Peyer's patch (tissue), 4 donors: ENCODE measurements around the gene PABPN1L. TPM values are rescaled to one million over a fixed set of nuclear protein-coding genes. Genes with fewer than 3 reads are reported as not detected.

ENCODE experiments used
- DNase-seq, 3 donors: peaks; one replicate each; pipeline ENCODE4 v3.0.0-alpha.2; 2017 to 2019
- H3K27ac ChIP-seq, 4 donors: fragments of 200-600 bp; sonication (generic); one replicate each; pipeline ENCODE4 v1.5.1; 2016 to 2019
- H3K27me3 ChIP-seq, 2 donors: fragments of 200-600 bp; sonication (generic); one replicate each; pipeline ENCODE4 v1.5.1; 2019
- H3K36me3 ChIP-seq, 3 donors: fragments of 200-600 bp; sonication (generic); one replicate each; pipeline ENCODE4 v1.5.1; 2016 to 2019
- H3K4me1 ChIP-seq, 4 donors: fragments of 200-600 bp; sonication (generic); one replicate each; pipeline ENCODE4 v1.5.1; 2016 to 2019
- H3K4me3 ChIP-seq, 4 donors: fragments of 200-600 bp; sonication (generic); 1 replicate in 3 of 4; 2 replicates in 1 of 4; pipeline ENCODE4 v1.5.1; 2016 to 2019; ENCODE audit warnings: mild to moderate bottlenecking in 1 of 4
- H3K9me3 ChIP-seq, 4 donors: fragments of 200-600 bp; sonication (generic); one replicate each; pipeline ENCODE4 v1.5.1; 2016 to 2019; ENCODE audit warnings: mild to moderate bottlenecking in 1 of 4
- CTCF ChIP-seq, 6 experiments: fragments of 450-650 bp in 4 of 6; fragments of 200-600 bp in 2 of 6; sonication (generic) in 1 of 6; IDR thresholded peaks; one replicate each; pipeline ENCODE4 v1.5.1; 2017 to 2019; ENCODE audit warnings: antibody characterized with exemption in 6 of 6, mild to moderate bottlenecking in 3 of 6, moderate library complexity in 1 of 6
- POLR2A ChIP-seq, 2 donors: fragments of 450-650 bp; IDR thresholded peaks; one replicate each; pipeline ENCODE4 v1.5.1; 2017; ENCODE audit warnings: antibody characterized with exemption in 2 of 2, mild to moderate bottlenecking in 2 of 2, moderate library complexity in 2 of 2
- total RNA-seq, 4 donors: library from RNA; depleted of rRNA; stranded (reverse); fragments of >200 nt; gene quantifications; one replicate each; pipeline ENCODE4 v1.1.0, GENCODE V29; 2016

Gene PABPN1L
- total RNA-seq, 4 donors from 2014 or later: not detected

GRCh38 chr16:88831838-88832237 is 34.6 kb downstream of the PABPN1L start:
- Histone ChIP-seq H3K4me1 (peaks cover 0 to 3% (median 0%) of the 10 kb centered on the region in 4 donors), H3K4me3 (no peak overlapping the region), H3K36me3 (peaks cover 0 to 32% (median 0%) of the 10 kb centered on the region in 3 donors), H3K27me3 (no peaks in the 10 kb centered on the region), H3K9me3 (no peaks in the 10 kb centered on the region), H3K27ac (no peak overlapping the region)
- no peak for DNase-seq
- TF ChIP-seq CTCF (IDR thresholded peaks at IDR 0.05) (no peak), POLR2A (IDR thresholded peaks at IDR 0.05) (no peak)

- Histone ChIP-seq H3K27ac (peak overlapping the region in 3 of 4 donors; percentile 38 to 72 (median 52)), H3K36me3 (peaks cover 0 to 38% (median 0%) of the 10 kb centered on the region in 3 donors), H3K9me3 (no peaks in the 10 kb centered on the region)
Observed at GRCh38 chr16:88830783-88831182, 35.7 kb downstream of the PABPN1L start.

GRCh38 chr16:88830258-88830657 is 36.2 kb downstream of the PABPN1L start:
- no peak overlapping the region for H3K4me3 ChIP-seq
- no peaks in the 10 kb centered on the region for H3K9me3 ChIP-seq
- peaks cover 0 to 34% (median 0%) of the 10 kb centered on the region in 3 donors for H3K36me3 ChIP-seq
- H3K27me3 ChIP-seq: no peaks in the 10 kb centered on the region
- H3K4me1 ChIP-seq: peaks cover 0 to 9% (median 2%) of the 10 kb centered on the region in 4 donors
- DNase-seq: peak in 1 of 3 donors; percentile 67
- TF ChIP-seq CTCF (IDR thresholded peaks at IDR 0.05) (no peak), POLR2A (IDR thresholded peaks at IDR 0.05) (no peak)
- peak overlapping the region in 3 of 4 donors; percentile 38 to 72 (median 52) for H3K27ac ChIP-seq

More at GRCh38 chr16:88830783-88831182, 35.7 kb downstream of the PABPN1L start:
- no peak for TF ChIP-seq POLR2A (IDR thresholded peaks at IDR 0.05)
- no peak for DNase-seq
- Histone ChIP-seq H3K27me3 (no peaks in the 10 kb centered on the region), H3K4me3 (no peak overlapping the region), H3K4me1 (peaks cover 0 to 9% (median under 1%) of the 10 kb centered on the region in 4 donors)

- no peaks in the 10 kb centered on the region for H3K9me3 ChIP-seq
- peaks cover 0 to 9% (median 2%) of the 10 kb centered on the region in 4 donors for H3K4me1 ChIP-seq
- no peak for DNase-seq
- TF ChIP-seq CTCF (IDR thresholded peaks at IDR 0.05) (no peak), POLR2A (IDR thresholded peaks at IDR 0.05) (no peak)
- no peaks in the 10 kb centered on the region for H3K27me3 ChIP-seq
- peaks cover 0 to 42% (median 0%) of the 10 kb centered on the region in 3 donors for H3K36me3 ChIP-seq
- no peak overlapping the region for H3K27ac ChIP-seq
- no peak overlapping the region for H3K4me3 ChIP-seq
Observed at GRCh38 chr16:88828711-88829110, 37.7 kb downstream of the PABPN1L start.

- H3K27ac ChIP-seq: no peak overlapping the region
- H3K9me3 ChIP-seq: no peaks in the 10 kb centered on the region
- peaks cover 0 to 9% (median 2%) of the 10 kb centered on the region in 4 donors for H3K4me1 ChIP-seq
- TF ChIP-seq POLR2A (IDR thresholded peaks at IDR 0.05) (no peak), CTCF (IDR thresholded peaks at IDR 0.05) (no peak)
- peaks cover 0 to 48% (median 0%) of the 10 kb centered on the region in 3 donors for H3K36me3 ChIP-seq
- no peak overlapping the region for H3K4me3 ChIP-seq
- H3K27me3 ChIP-seq: no peaks in the 10 kb centered on the region
- DNase-seq: no peak
Observed at GRCh38 chr16:88827727-88828126, 38.7 kb downstream of the PABPN1L start.

- no peak for TF ChIP-seq POLR2A (IDR thresholded peaks at IDR 0.05)
- TF ChIP-seq CTCF (IDR thresholded peaks at IDR 0.05): no peak
- no peaks in the 10 kb centered on the region for H3K9me3 ChIP-seq
- DNase-seq: peak in 2 of 3 donors; percentile 80 to 88
- H3K4me1 ChIP-seq: peaks cover 0 to 9% (median 2%) of the 10 kb centered on the region in 4 donors
- no peak overlapping the region for H3K4me3 ChIP-seq
- peak overlapping the region in 1 of 4 donors; percentile 63 for H3K27ac ChIP-seq
- no peaks in the 10 kb centered on the region for H3K27me3 ChIP-seq
- peaks cover 0 to 58% (median 0%) of the 10 kb centered on the region in 3 donors for H3K36me3 ChIP-seq
Observed at GRCh38 chr16:88826070-88826840, 40.2 kb downstream of the PABPN1L start.
